Stimulated activated CD4-positive, alpha-beta T cell treated with anti-CD3 and anti-CD28 coated beads, Interleukin-2, amount 100 ng/mL, for 4 hours (primary cell): ENCODE results near the gene EIF4H.
"Not testable (repeated sequence)": the region's sequence is repeated elsewhere in the genome, so short reads cannot be mapped to it uniquely, and the experiment has no call there.

ENCODE experiments used
- DNase-seq: peaks from one replicate; pipeline ENCODE4 v3.0.0-alpha.2; 2020; ENCODE audit warnings: low read depth

Gene EIF4H

DNA sequence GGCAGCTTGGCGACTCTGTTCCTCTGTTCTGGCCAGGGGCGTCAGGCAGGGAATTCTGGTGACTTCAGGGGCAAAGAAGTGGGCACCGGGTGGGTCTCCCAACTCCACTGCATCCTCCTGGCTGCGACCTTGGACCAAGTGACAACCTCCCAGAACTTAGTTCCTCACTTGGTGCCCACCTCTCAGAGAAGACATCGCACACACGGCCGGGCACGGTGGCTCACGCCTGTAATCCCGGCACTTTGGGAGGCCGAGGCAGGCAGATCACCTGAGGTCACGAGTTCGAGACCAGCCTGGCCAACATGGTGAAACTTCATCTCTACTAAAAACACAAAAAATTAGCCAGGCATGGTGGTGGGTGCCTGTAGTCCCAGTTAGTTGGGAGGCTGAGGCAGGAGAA lies 50.8 kb downstream of the EIF4H start:
- DNase-seq = not testable (repeated sequence)

DNA sequence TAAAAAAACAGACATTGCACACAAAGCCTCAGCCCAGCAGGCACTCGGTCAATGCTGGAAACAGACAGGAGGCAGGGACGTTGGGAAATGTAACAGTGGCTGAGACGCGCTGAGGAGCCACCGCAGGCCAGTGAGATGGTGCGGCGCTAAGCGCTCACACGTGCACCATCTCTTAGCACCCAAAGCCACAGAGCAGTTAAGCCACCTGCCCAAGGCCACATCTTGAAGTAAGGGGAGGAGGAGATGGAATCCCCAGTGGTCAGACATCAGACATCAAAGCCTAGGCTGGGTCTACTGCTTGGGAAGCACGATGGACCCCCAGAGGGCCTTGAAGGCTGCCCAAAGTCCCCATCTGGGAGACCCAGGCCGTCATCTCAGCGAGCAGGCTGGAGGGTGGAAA lies 51.2 kb downstream of the EIF4H start:
- DNase-seq = no peak

DNA sequence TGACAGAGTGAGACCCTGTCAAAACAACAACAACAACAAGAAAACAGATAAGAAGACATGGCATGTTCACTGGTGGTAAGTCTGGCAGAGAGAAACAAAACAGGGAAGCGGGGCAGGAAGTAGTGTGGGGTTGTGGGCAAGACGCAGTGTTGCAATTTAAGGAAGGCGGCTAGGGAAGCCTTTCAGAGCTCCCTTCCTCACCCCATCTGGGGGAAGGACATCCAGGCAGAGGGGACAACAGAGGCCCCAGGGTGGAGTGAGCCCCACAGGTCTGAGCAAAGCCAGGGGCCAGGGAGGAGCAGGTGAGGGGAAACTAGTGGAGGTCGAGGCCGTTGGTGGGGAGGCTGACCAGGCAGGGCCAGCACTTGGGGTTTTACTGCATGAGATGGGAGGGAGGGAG lies 52.5 kb downstream of the EIF4H start:
- DNase-seq = no peak

DNA sequence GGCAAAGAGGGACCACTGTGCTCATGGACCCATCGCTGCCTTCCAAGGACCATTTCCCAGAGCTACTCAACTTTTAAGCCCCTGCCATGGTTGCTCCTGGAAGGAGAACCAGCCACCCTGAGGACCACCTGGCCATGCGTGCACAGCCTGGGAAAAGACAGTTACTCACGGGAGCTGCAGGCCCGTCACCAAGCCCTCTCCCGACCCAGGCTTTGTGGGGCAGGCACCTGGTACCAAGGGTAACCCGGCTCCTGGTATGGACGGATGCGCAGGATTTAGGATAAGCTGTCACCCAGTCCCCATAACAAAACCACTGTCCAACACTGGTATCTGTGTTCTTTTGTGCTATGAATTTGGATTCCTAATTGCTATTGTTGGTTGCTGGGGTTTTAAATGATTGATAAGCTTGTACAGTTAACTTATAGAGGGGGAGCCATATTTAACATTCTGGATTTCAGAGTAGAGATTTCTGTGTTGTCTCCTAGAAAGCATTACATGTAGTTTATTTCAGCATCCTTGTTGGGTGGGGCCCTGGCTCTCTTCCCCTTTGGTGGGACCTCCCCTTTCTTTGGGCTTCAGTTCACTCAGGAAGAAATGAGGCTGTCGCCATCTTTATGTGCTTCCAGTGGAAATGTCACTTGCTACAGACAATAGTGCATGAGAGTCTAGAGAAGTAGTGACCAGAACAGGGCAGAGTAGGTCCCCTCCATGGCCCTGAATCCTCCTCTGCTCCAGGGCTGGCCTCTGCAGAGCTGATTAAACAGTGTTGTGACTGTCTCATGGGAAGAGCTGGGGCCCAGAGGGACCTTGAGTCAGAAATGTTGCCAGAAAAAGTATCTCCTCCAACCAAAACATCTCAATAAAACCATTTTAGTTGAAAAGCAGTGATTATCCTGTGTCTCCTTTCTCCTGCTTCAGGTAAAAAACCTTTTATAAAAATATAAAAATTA lies 55.1 kb downstream of the EIF4H start:
- no peak for DNase-seq

DNA sequence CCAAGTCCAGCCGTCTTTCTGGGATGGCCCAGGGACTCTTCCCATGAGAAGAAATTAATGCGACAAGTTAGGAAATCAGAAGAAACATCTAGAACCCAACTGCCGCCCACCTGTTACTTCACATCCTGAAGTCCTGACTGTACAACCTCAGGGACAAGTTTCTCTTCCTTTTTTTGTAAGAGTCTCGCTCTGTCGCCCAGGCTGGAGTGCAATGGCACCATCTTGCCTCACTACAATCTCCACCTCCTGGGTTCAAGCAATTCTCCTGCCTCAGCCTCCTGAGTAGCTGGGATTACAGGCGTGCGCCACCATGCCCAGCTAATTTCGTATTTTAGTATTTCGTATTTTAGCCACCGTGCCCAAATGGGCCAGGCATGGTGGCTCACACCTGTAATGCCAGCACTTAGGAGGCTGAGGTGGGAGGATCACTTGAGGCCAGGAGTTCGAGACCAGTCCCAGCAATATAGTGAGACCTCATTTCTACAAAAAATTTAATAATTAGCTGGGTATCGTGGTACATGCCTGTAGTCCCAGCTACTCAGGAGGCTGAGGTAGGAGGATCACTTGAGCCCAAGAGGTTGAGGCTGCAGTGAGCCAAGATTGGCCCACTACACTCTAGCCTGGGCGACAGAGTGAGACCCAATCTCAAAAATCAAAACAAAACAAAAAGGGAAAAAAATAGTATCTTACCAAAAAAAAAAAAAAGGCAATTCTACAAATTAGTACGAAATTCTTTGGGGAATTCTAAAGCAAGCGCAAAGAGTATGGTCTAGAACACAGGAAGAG lies 56.5 kb downstream of the EIF4H start:
- no peak for DNase-seq

DNA sequence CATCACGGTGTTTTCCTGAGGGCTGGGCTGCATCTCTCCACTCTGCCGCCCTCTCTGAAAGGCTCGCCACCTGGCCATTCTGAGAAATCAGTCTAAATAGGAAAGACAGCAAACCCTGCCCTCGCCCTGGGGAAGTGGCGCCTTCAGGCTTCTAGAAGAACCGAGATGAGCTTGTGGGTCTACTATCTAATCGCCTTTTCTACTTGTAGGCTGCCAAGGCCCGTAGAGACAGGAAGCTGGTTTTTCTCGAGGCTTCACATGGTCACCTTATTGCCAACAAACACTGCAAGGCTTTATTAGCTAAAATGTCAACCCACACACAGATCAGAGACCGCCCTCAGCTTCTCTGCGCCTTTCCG lies 57.1 kb downstream of the EIF4H start:
- DNase-seq = no peak

DNA sequence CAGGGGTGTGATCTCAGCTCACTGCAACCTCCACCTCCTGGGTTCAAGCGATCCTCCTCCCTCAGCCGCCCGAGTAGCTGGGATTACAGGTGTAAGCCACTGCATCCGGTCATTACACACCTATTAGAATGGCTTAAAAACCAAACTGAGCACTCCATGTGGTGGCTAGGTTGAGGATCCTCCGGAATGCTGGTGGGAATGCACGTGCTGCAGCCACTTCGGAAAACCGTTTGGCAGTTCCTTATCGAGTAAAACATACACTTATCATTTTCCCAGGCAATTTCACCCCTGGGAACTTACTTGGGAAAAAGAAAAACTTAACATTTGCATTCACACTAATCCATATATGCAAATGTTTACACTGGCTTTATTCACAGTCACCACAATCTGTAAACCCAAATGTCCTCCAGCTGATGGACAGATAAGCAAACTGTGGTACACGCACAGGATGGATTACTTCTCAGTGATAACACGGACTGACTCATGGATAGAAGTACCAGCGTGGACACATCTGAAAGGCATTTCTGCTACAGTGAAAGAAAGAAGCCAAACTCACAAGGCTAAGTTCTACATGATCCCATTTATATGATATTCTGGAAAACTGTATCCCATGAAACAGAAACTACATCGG lies 59.6 kb downstream of the EIF4H start:
- DNase-seq = no peak

DNA sequence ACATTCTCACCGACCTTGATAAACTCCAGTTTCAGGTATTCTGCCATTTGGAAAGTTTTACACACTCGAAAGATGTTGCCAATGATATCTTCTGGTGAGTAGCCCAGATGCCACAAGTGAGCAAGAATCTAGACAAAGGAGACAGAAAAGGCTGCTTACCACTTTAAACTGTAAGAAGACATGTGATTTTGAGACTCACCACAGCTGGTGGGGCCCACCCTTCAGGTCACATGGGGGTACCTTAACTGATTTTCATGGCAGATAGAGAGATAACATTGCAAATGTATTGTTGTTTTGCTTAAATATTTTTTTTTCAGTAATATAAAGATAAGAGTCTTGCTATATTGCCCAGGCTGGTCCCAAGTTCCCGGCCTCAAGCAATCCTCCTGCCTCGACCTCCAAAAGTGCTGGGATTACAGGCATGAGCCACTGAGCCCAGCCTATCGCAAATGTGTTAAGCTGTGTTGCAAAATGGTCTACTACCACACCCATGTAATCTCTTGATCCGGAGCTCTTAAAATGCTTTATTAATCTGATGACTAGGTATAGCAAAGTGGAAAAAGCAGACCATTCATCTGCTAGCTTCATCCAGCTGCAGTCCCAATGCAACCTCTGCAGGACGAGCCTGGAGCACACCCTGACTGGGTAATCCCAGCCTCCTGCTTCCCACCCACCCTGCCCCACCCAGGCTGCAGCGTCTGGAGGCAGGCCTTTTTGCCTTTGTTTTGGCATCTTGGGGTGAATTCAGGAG lies 61.5 kb downstream of the EIF4H start:
- DNase-seq = no peak

DNA sequence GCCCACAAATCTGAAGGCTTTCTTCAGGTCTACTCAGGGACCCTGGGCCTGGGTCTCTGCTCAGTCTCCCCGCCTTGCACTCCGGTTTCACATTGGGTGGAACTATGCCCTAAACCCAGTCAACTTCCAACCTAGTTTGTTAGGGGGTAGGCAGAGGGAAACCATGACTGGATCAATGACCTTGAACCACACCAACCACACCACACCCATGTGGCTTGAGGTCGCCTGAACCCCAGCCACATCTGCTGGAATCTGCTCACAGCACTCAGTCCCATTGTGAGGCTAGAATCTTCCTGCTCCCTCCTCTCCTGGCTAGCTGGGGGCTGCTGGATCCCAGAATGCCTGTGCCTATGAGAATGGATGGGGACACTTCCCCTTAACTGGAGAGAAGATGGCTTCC lies 62.1 kb downstream of the EIF4H start:
- no peak for DNase-seq

DNA sequence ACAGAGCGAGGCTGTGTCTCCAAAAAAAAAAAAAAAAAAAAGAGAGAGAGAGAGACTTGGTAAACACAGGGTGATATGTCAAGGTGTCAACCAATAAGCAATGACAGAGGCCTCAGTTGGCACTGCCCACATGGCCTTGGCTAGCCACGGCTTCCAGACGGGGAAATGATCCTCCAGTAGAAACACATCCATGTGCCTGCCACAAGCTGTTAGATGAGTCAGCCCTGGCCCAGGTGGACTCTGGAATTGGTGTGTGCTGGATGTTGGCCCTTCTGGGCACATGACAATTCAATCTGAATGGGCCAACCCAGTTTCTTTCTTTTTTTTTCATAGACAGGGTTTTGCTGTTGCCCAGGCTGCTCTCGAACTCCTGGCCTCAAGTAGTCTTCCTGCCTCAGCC lies 66.3 kb downstream of the EIF4H start:
- no peak for DNase-seq

DNA sequence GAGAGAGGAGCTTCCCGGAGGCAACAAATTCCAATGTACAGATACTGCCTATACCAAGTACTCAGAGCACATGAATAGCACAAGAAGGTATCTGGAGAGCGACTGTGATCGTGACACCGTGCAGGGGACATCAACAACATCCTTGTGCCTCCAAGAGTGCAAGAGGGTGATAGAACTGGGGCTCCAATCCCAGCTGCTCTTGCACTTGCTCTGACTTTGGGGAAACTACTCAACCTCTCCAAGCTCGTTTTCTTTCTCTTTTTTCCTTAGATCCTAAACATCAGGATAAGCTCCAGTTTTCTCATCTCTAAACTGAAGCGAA lies 67.9 kb downstream of the EIF4H start:
- no peak for DNase-seq

DNA sequence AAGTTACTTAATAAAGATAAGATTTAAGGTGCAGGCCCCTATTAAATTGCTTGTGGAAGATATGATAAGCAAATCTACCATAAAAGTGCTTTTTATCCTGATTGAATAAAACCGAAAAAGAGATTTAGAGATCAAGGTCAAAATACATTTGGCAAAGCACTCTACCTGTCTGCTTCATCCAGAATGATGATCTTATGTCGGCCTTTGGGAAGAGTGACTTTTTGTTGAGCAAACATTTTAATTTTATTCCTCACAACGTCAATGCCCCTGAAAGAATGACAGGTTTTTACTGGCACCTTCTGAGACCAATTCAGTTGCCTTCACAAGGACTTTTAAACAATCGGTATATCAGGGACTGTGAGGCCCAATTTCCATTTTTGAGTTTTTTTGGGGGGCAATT lies 72.3 kb downstream of the EIF4H start:
- DNase-seq = no peak
